ENCODE data around the gene DHX30.
"Not testable (repeated sequence)": the region's sequence is repeated elsewhere in the genome, so short reads cannot be mapped to it uniquely, and the experiment has no call there.

The DHX30 gene
- 29.3 to 111 (median 79.8) reads per million in 18 experiments for total RNA-seq

DNA sequence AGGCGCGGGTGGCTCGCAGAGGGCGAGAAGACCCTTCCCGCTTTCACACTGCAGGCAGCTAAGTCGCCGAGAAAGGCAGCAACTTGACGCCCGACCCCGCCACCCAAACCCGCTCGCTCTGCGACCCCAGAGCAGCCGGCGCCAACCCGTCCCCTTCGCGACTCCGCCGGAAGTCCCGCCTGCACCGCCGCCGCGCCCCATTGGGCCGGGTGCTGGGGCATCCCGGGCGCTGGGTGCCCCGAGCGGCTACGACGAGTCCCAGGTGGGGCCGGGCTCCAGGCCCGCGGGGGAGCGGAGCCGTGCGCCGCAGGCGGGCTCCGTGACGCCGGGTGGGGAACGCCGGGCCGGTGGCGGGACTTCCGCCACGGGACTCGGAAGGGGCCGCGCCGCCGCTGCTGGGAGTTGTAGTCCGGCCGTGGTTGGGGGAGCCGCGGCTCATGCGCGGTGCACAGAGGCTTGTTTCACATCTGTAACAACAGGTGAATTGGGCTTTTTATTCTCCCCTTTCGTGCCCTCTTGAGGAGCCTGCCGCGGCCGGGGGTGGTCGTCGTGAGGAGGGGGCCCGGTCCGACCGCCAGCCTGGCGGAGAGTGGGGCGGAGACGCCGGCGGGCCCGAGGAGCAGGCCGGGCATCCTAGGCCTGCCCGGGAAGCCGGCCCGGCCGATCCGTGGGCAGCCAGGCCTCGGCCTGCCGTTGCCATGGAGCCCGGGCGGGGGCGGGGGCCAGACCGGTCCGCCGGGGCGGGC lies at the start of gene DHX30:
DHX30 (plus strand) TSS at position 405 of the 746 bp plus-strand sequence. CDS start 7,546 bp downstream, outside the sequence.
- DNase-seq: peak; percentile 80 to 96

GRCh38 chr3:47758261-47759025 lies 44.5 kb upstream of the DHX30 start:
- no peak for DNase-seq

DNA sequence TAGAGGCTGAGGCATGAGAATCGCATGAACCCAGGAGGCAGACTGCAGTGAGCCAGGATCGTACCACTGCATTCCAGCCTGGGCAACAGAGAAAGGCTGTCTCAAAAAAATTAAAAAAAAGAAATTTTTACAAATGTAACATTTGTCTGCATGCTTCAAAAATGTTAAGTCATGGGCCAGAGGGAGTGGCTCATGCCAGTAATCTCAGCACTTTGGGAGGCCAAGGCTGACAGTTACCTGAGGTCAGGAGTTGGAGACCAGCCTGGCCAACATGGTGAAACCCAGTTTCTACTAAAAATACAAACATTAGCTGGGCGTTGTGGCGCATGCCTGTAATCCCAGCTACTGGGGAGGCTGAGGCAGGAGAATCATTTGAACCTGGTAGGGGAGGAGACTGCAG lies 42.7 kb upstream of the DHX30 start:
- not testable (repeated sequence) for DNase-seq

GRCh38 chr3:47761046-47761445 lies 41.9 kb upstream of the DHX30 start:
- DNase-seq: no peak

DNA sequence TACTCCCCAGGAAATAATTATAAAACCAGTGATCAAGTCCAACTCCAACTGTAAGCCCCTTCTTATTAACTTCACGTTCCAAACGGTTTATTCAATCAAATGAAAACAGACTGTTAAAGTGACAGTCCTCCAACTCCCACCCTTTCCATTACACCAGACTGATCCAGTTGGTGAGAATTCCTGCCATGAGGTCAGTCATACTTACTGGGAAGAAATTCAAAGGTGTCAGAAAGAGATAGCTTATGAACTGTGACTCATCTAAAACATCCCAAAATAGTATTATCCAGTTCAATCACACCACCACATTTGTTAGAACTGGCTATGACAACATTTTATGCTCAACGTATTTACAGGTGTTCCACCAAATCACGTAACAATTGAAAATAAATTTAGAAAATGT lies 40.7 kb upstream of the DHX30 start:
- no peak for DNase-seq

GRCh38 chr3:47766186-47766585 lies 36.8 kb upstream of the DHX30 start:
- no peak for DNase-seq

GRCh38 chr3:47772047-47772446 lies 30.9 kb upstream of the DHX30 start:
- no peak for DNase-seq

DNA sequence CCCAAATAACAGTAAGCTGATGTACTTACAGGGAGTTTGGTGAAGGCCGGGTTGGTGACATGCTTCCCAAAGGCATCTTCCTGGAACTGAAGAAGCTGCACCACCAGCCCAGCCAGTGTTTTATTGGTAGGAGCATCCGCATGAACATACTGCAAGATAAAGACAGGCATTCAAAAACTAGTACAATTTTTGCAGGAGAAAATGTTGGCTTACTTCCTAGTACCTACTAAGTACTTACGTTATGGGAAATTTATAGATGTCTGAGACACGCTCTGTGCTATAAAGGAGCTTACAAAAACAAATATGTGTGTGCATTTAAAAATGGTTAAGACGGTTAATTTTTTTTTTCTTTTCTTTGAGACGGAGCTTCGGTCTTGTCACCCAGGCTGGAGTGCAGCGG lies 30.1 kb upstream of the DHX30 start:
- DNase-seq: no peak

- DNase-seq: no peak
These were observed 24.2 kb upstream of the DHX30 start for GRCh38 chr3:47778746-47779145.

DNA sequence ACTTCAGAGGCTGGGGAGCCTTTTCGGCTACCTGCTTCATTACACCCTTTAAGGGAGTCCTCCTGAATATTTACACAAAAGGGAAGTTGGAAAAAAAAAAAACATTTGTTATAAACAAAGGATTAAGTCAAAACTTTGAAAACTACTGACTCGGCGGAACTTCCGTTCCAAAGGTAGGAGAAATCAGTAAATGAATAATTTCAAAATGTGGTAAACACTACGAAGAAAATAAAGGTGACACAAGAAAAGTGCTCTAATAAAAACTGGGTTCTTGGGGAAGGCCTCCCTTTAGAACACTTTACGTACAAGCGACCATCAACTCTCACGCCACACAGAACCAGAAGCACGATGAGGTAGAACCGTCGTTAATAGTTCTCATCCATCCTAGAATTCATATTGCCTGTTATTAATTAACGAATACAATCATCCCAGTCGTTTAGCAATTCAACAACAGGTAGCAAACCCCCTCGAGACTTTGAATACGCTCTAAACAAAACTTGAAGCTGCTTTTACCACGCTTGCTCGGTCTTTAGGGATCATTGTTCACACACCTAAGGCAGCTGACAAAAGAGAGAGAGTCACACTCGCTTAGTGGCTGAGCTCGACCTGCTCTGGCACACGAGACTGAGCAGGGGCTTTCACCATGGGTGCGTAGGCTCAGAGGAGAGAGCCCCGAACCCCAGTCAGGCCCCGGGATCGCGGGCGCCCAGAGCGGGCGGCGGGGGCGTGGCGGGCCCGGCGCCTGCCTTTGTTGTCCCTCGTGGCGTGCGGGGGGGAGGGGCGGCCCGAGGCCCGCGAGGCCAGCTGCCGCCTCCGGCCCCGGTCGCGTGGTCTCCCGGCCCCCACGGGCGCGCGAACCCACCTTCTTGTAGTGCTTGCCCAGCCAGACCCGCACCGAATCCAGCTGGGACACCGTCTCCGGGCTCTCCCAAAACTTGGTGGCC lies 21.9 kb upstream of the DHX30 start:
- peak; percentile 42 to 61 for DNase-seq

- peak; percentile 98 to 99 for DNase-seq
These were observed 21.1 kb upstream of the DHX30 start, which contains the start of gene SMARCC1 for GRCh38 chr3:47781685-47782445. Gene SMARCC1 (minus strand): TSS chr3:47781893. CDS start chr3:47781797, 96 bp downstream.

- DNase-seq: no peak
These were observed 20.3 kb upstream of the DHX30 start for GRCh38 chr3:47782446-47783308.

DNA sequence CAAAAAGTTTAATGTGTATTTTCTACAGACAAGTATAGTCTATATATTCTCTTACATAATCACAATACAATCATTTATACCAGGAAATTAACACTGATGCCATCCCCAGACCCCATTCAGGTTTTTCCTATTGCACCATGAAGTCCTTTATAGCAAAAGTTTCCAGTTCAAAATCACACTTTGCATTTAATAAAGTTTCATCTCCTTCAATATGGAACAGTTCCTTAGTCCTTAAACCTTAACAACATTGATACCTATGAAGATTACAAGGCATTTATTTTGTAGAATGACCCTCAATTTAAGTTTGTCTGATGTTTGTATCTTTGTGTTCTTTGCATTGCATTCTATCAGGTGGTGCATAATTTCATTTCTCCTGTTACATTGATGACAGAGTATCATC lies 19.3 kb upstream of the DHX30 start:
- no peak for DNase-seq

DNA sequence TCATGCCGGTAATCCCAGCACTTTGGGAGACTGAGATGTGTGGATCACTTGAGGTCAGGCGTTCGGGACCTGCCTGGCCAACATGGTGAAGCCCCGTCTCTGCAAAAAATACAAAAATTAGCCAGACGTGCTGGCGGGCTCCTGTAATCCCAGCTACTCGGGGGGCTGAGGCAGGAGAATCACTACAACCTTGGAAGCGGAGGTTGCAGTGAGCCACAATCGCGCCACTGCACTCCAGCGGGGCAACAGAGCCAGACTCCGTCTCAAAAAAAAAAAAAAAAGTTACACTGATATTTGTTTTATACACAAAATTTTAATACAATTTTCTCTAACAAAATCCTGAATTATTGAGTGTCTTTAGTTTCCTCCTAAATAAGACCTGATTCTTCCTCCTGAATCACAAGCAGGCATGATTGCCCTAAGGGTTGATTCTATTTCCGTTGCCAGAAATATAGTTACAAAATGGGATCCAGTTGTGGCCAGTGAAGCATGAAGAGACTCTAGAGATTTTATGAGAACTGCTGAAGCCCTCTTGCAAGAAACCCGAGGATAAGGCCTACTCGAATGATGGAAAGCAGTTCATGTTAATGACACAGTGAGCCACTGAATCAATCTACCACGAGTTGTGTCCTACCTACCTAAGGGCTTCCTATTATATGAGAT lies 11.6 kb upstream of the DHX30 start:
- no peak for DNase-seq

GRCh38 chr3:47792699-47793098 lies 10.2 kb upstream of the DHX30 start:
- DNase-seq: no peak

- DNase-seq: peak; percentile 44 to 55
These were observed 8.4 kb upstream of the DHX30 start for GRCh38 chr3:47794544-47794943.

GRCh38 chr3:47799733-47800132 lies 3.2 kb upstream of the DHX30 start:
- DNase-seq: peak; percentile 14 to 29

GRCh38 chr3:47803480-47804025 lies 615 bp downstream of the DHX30 start:
- DNase-seq: peak in 1 of 2 donors; percentile 84

DNA sequence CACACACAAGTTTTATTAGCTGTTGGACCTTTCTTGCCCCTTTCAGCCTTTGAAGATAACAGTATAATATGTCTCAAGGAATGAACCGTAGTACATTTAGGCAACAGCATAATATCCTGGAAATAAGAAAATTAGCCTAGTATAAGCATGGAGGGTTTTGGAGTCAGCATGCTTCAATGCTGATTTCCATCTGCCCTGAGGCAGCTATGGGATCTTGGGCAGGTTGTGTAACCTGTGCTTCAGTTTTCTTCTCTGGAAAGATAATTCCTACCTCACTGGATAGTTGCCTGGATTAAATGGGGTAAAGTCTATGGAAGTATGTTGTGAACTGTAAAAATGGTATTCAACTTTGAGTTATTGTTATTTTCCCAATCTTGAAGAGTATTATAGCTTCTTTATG lies 1.6 kb downstream of the DHX30 start:
- DNase-seq: no peak
